ENCODE data around the gene NDUFS8.

Gene NDUFS8

DNA sequence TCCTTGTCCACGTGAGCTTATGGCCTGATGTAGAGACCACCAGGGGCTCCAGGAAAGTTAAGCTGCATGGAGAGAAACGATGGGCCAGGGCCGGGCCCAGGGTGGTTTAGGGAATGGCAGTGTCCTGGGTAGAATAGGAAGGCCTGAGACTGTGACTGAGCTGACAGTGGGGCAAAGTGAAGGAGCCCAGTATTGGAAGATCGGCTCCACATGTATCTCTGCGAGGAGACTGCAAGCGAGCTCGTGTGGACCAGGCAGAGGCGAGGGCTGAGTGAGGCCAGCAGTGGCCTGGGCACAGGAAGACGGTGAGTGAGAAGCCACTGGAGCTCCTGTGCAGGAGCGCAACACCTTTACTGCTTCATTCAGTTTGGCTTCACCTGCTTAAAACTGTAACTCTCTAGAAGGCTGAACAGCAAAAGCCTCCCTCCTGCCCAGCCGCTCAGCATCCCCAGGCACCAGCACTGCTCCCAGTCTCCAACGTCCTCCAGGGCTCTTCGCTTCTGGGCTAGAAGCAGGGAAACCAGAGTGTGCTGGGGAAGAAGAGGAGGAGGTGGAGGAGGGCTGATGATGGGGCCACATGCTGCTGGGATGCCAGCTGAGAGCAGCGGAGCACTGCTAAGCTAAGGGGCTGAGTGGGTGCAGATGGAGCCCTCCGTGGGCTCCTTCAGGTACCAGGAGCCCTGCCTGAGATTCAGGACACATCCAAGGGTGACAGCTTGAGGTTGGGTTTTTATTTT is 21.8 kb downstream of the NDUFS8 start:
- DNase-seq (ENCODE audit: low read depth): no peak
- no peak overlapping the region for H3K4me3 ChIP-seq (ENCODE audit: low read length)
- TF ChIP-seq, protein P1, sequence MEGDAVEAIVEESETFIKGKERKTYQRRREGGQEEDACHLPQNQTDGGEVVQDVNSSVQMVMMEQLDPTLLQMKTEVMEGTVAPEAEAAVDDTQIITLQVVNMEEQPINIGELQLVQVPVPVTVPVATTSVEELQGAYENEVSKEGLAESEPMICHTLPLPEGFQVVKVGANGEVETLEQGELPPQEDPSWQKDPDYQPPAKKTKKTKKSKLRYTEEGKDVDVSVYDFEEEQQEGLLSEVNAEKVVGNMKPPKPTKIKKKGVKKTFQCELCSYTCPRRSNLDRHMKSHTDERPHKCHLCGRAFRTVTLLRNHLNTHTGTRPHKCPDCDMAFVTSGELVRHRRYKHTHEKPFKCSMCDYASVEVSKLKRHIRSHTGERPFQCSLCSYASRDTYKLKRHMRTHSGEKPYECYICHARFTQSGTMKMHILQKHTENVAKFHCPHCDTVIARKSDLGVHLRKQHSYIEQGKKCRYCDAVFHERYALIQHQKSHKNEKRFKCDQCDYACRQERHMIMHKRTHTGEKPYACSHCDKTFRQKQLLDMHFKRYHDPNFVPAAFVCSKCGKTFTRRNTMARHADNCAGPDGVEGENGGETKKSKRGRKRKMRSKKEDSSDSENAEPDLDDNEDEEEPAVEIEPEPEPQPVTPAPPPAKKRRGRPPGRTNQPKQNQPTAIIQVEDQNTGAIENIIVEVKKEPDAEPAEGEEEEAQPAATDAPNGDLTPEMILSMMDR (conservative IDR thresholded peaks at IDR 0.05; ENCODE audit: low read depth, low read length): no peak

DNA sequence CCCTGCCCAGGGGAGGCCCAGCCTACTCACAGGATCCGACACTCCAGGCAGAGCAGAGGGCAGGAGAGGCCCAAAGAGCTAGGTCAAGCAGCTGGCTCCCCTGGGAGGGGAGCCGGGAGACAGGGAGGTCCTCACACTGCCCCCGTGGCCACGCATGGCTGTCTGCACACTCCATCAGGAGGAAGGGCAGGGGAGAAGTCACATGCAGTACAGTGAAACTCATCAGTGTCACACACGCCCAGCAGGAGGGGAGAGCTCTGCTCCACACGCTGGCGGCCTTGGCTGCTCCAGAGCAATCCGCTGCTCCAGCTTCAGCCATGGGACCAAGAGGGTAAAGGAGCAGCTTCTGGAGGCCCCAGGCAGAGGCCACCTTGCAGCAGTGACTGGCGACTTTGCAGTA is 22.6 kb downstream of the NDUFS8 start:
- no peak overlapping the region for H3K4me3 ChIP-seq (ENCODE audit: low read length)
- DNase-seq (ENCODE audit: low read depth): no peak
- TF ChIP-seq, protein P1 (conservative IDR thresholded peaks at IDR 0.05; ENCODE audit: low read depth, low read length): no peak

DNA sequence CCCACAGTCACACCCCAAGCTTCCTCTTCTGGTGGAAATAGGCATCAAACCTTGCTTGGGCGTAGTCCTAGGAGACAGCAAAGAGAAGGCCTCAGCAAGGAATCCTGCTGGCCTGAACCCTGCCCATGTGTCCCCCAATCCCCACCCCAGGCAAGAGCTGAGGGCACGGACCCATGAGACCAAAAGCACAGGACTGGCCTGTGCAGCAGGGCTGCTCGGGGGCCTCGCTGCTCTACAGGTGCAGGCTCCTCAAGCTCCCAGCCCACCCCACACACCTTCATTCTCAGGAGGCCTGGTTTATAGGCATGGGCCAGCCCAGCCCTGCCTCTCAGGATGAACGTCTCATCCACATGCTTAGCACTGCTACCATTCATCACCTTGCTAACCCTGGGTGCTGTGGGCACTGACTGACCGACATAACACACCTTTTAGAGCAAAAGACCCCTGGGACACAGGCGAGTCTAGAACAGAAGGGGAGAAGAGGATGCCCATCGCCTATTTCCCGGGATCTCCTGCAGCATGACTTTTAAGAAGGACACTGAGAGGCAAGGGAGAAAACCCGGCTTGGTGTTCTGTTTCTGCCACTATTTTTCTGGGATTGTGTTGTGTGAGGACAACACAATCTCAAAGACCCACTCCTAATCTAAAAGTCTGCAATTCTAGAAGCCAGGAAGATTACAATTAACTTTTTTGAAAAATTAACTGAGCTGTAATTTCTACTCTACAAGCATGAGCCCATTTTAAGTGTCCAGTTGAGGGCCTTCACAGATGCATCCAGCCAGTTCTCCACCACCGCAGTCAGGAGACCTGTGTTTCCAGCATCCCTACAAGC is 23.7 kb downstream of the NDUFS8 start:
- no peak overlapping the region for H3K4me3 ChIP-seq (ENCODE audit: low read length)
- no peak for DNase-seq (ENCODE audit: low read depth)
- TF ChIP-seq, protein P1 (conservative IDR thresholded peaks at IDR 0.05; ENCODE audit: low read depth, low read length): no peak

DNA sequence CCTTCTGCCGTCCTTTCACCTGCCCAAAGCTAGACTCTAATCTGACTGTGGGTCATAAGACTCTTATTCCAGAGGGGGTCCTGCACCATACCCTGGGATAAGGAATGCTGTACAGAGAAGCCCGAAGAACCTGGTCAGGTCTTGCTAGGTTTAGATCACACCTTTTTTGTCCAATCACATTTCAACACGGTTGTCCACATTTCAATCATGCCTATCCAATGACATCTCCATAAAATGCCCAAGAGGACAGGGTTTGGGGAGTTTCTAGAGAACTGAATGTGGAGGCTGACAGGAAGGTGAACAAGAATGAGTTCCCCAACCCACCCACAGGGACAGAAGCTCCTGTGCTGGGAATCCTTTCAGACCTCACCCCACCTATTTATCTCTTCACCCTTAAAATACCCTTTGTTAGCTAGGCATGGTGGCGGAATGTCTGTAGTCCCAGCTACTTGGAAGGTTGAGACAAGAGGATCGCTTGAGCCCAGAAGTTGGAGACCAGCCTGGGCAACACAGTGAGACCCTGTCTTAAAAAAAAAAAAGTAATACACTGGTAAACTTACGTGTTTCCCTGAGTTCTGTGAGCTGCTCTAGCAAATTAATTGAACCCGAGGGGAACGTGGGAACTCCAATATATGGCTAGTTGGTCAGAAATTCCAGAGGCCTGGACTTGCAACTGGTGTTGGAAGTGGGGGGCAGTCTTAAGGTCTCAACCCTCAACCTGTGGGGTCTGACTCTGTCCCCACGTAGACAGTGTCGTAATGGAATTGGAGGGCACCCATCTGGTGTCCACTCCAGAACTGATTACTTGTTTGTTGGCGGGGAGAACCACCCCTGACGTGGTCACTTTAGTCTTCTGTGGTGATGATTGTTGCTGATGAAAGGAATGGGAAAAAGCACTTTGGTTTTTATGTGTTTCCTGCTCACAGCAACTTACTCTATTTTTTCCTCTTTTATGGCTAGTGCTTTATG is 26.1 kb downstream of the NDUFS8 start:
- no peak overlapping the region for H3K4me3 ChIP-seq (ENCODE audit: low read length)
- TF ChIP-seq, protein P1 (conservative IDR thresholded peaks at IDR 0.05; ENCODE audit: low read depth, low read length): no peak
- no peak for DNase-seq (ENCODE audit: low read depth)

DNA sequence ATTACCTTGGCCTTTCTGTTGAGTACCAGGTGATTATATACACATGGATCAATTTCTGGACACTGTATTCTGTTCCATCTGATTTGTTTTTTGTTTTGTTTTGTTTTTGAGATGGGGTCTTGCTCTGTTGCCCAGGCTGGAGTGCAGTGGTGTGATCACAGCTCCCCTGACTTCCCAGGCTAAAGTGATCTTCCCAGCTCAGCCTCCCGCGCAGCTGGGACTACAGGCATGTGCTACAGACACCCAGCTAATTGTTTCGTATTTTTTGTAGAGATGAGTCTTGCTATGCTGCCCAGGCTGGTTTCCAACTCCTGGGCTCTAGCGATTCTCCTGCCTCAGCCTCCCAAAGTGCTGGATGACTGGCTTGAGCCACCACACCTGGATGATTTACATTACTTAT is 27.3 kb downstream of the NDUFS8 start:
- DNase-seq (ENCODE audit: low read depth): no peak
- no peak overlapping the region for H3K4me3 ChIP-seq (ENCODE audit: low read length)
- TF ChIP-seq, protein P1 (conservative IDR thresholded peaks at IDR 0.05; ENCODE audit: low read depth, low read length): no peak

DNA sequence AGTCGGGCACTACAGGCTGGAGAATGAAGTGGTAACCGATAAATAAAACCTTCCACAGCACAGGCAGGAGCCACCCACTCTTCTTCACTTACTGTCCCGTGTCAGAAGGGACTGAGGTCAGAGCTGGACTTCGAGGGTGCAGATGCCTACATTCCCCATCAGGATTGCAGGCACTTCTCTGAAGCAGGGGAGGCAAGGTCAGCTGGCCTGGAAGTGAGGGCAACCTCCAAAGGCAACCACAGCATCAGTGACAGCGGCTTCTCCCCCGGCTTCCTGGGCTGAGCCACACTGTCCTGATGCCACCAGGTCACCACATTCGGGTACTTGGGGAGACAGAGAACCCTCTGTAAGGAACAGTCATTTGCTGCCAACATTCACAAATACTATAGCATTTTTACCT is 31.0 kb downstream of the NDUFS8 start:
- no peak for DNase-seq (ENCODE audit: low read depth)
- no peak overlapping the region for H3K4me3 ChIP-seq (ENCODE audit: low read length)

More for the DNA sequence above, 31.0 kb downstream of the NDUFS8 start:
- TF ChIP-seq, protein P1 (conservative IDR thresholded peaks at IDR 0.05; ENCODE audit: low read depth, low read length): no peak

Measured in retinal pigment epithelial cell (primary cell).